HG03442 (cell line): ENCODE measurements around the gene DROSHA.
A peak's percentile ranks its signal among the peaks of the same experiment; 100 is the strongest.

Experiments used
- ATAC-seq: cut with Tn5 transposase; IDR thresholded peaks from one replicate; pipeline ENCODE4 v1.9.1; 2021; ENCODE audit warnings: mild to moderate bottlenecking, moderate library complexity; ENCODE audit not compliant: unreplicated experiment

DROSHA gene

GRCh38 chr5:31531543-31531887 lies 378 bp downstream of the DROSHA start:
- ATAC-seq: peak; percentile 24

- ATAC-seq: no peak
Observed at GRCh38 chr5:31530541-31531265, 1.2 kb downstream of the DROSHA start.

GRCh38 chr5:31523041-31523440 lies 8.9 kb downstream of the DROSHA start:
- ATAC-seq: no peak

GRCh38 chr5:31516802-31517201 lies 15.1 kb downstream of the DROSHA start:
- no peak for ATAC-seq

GRCh38 chr5:31511305-31511704 lies 20.6 kb downstream of the DROSHA start:
- no peak for ATAC-seq

GRCh38 chr5:31504529-31504928 lies 27.4 kb downstream of the DROSHA start:
- no peak for ATAC-seq

- ATAC-seq: no peak
Observed at GRCh38 chr5:31502506-31502905, 29.4 kb downstream of the DROSHA start.

GRCh38 chr5:31500256-31500655 lies 31.6 kb downstream of the DROSHA start:
- ATAC-seq: no peak

GRCh38 chr5:31496891-31497290 lies 35.0 kb downstream of the DROSHA start:
- ATAC-seq: no peak

- ATAC-seq: no peak
Observed at GRCh38 chr5:31496301-31496700, 35.6 kb downstream of the DROSHA start.

GRCh38 chr5:31495336-31495735 lies 36.6 kb downstream of the DROSHA start:
- ATAC-seq: no peak

- ATAC-seq: no peak
Observed at GRCh38 chr5:31492869-31493268, 39.0 kb downstream of the DROSHA start.

- no peak for ATAC-seq
Observed at GRCh38 chr5:31487506-31487905, 44.4 kb downstream of the DROSHA start.

GRCh38 chr5:31486441-31486840 lies 45.5 kb downstream of the DROSHA start:
- no peak for ATAC-seq

GRCh38 chr5:31485376-31486207 lies 46.3 kb downstream of the DROSHA start:
- ATAC-seq: no peak

- ATAC-seq: no peak
Observed at GRCh38 chr5:31481531-31482165, 50.2 kb downstream of the DROSHA start.

- no peak for ATAC-seq
Observed at GRCh38 chr5:31479706-31480105, 52.2 kb downstream of the DROSHA start.

GRCh38 chr5:31478901-31479300 lies 53.0 kb downstream of the DROSHA start:
- no peak for ATAC-seq

GRCh38 chr5:31477971-31478370 lies 53.9 kb downstream of the DROSHA start:
- no peak for ATAC-seq

- no peak for ATAC-seq
Observed at GRCh38 chr5:31477516-31477915, 54.4 kb downstream of the DROSHA start.

GRCh38 chr5:31476738-31477141 lies 55.2 kb downstream of the DROSHA start:
- no peak for ATAC-seq

- no peak for ATAC-seq
Observed at GRCh38 chr5:31471916-31472315, 60.0 kb downstream of the DROSHA start.
